SK-N-SH (cell line): Measurements from ENCODE around the gene NOXRED1. TPM values are rescaled to one million over a fixed set of nuclear protein-coding genes. Genes with fewer than 3 reads are reported as not detected.

Experiments used
- CTCF ChIA-PET: fragments of 300-600, 350-600 bp; formaldehyde crosslinking; extraction: SDS; loops from one replicate; lab custom pipeline; 2021; lab: Yijun Ruan, JAX
- POLR2A ChIA-PET: fragments of 350-600 bp; sonication (Branson Sonifier 250); formaldehyde crosslinking; extraction: SDS; loops from one replicate; lab custom pipeline; 2020; ENCODE audit warnings: antibody characterized with exemption, inconsistent platforms; lab: Yijun Ruan, JAX
- DNase-seq: peaks from one replicate; pipeline ENCODE4 v3.0.0; 2012
- H2AFZ ChIP-seq: fragments of 200-600 bp; sonication (generic); 2 replicates; pipeline ENCODE4 v1.8.1; 2016; ENCODE audit warnings: antibody characterized with exemption, mild to moderate bottlenecking, low read depth
- H3F3A ChIP-seq: fragments of 200-600 bp; sonication (generic); replicated peaks from 2 replicates; pipeline ENCODE3; 2016; ENCODE audit warnings: antibody characterized with exemption, mild to moderate bottlenecking; ENCODE audit not compliant: insufficient read depth
- H3K27ac ChIP-seq, 2 experiments: fragments of 200-500 bp in 1 of 2; fragments of 200-600 bp in 1 of 2; sonication (Bioruptor generic) in 1 of 2; sonication (generic), shearing (Covaris generic) in 1 of 2; 2 replicates each; pipeline versions ENCODE4 v1.5.1 to v1.6.1; 2014 to 2016; ENCODE audit warnings: low read depth in 2 of 2, inconsistent platforms in 1 of 2, low read length in 1 of 2, mild to moderate bottlenecking in 1 of 2, mixed read lengths in 1 of 2
- H3K27me3 ChIP-seq: fragments of 200-600 bp; sonication (generic), shearing (Covaris generic); 2 replicates; pipeline ENCODE4 v1.6.1; 2016; ENCODE audit warnings: mixed run types; ENCODE audit not compliant: insufficient read depth
- H3K36me3 ChIP-seq, 2 experiments: fragments of 200-500 bp in 1 of 2; fragments of 200-600 bp in 1 of 2; sonication (Bioruptor generic) in 1 of 2; sonication (generic) in 1 of 2; replicated peaks in 1 of 2; 2 replicates each; pipeline versions ENCODE3 to v1.5.1; 2014 to 2016; ENCODE audit warnings: low read length in 1 of 2, mild to moderate bottlenecking in 1 of 2; ENCODE audit not compliant: insufficient read depth in 2 of 2, control insufficient read depth in 1 of 2
- H3K4me1 ChIP-seq, 2 experiments: fragments of 200-500 bp in 1 of 2; fragments of 200-600 bp in 1 of 2; sonication (Bioruptor generic) in 1 of 2; sonication (generic), shearing (Covaris generic) in 1 of 2; 2 replicates each; pipeline versions ENCODE4 v1.5.1 to v1.6.1; 2014 to 2016; ENCODE audit warnings: low read depth in 1 of 2, low read length in 1 of 2, mixed run types in 1 of 2; ENCODE audit not compliant: insufficient read depth in 2 of 2, control insufficient read depth in 1 of 2
- H3K4me2 ChIP-seq: fragments of 200-600 bp; sonication (generic), shearing (Covaris generic); 2 replicates; pipeline ENCODE4 v1.6.1; 2017; ENCODE audit warnings: mixed run types
- H3K4me3 ChIP-seq, 2 experiments: fragments of 200-500 bp in 1 of 2; fragments of 200-600 bp in 1 of 2; sonication (Bioruptor generic) in 1 of 2; sonication (generic), shearing (Covaris generic) in 1 of 2; 2 replicates each; pipeline versions ENCODE4 v1.5.1 to v1.8.1; 2014 to 2016; ENCODE audit warnings: low read depth in 2 of 2, inconsistent platforms in 1 of 2, low read length in 1 of 2, mild to moderate bottlenecking in 1 of 2, mixed read lengths in 1 of 2, moderate library complexity in 1 of 2
- H3K79me2 ChIP-seq: fragments of 200-600 bp; sonication (generic); 2 replicates; pipeline ENCODE4 v1.8.1; 2017; ENCODE audit warnings: mild to moderate bottlenecking; ENCODE audit not compliant: insufficient read depth
- H3K9ac ChIP-seq: fragments of 200-600 bp; sonication (generic); 2 replicates; pipeline ENCODE4 v1.6.1; 2017; ENCODE audit warnings: mixed run types
- H3K9me2 ChIP-seq: fragments of 200-600 bp; sonication (generic); 2 replicates; pipeline ENCODE4 v1.6.1; 2017; ENCODE audit warnings: mixed run types
- H3K9me3 ChIP-seq: fragments of 200-600 bp; sonication (generic); 2 replicates; pipeline ENCODE4 v1.6.1; 2017; ENCODE audit warnings: mixed run types, mild to moderate bottlenecking, moderate library complexity
- H4K20me1 ChIP-seq: fragments of 200-600 bp; sonication (generic); 2 replicates; pipeline ENCODE4 v1.6.1; 2017; ENCODE audit warnings: mild to moderate bottlenecking, mixed run types; ENCODE audit not compliant: insufficient read depth
- CTCF ChIP-seq: fragments of 200-600 bp; sonication (generic); IDR thresholded peaks from 2 replicates; pipeline ENCODE4 v1.6.1; 2017; ENCODE audit warnings: antibody characterized with exemption, mild to moderate bottlenecking, moderate library complexity
- FOSL2 ChIP-seq: IDR thresholded peaks from 2 replicates; pipeline ENCODE4 v1.4.0; 2012; ENCODE audit warnings: low read depth, mild to moderate bottlenecking, moderate library complexity, borderline replicate concordance
- JUND ChIP-seq: IDR thresholded peaks from 2 replicates; pipeline ENCODE4 v1.4.0; 2012
- NFIC ChIP-seq: IDR thresholded peaks from 2 replicates; pipeline ENCODE4 v1.4.0; 2012; ENCODE audit warnings: borderline replicate concordance
- NRF1 ChIP-seq: IDR thresholded peaks from 2 replicates; pipeline ENCODE4 v1.6.1; 2012; ENCODE audit warnings: low read depth, mild to moderate bottlenecking, low read length
- POLR2AphosphoS5 ChIP-seq: IDR thresholded peaks from 2 replicates; pipeline ENCODE4 v1.6.1; 2012; ENCODE audit warnings: low read depth, low read length
- RXRA ChIP-seq: IDR thresholded peaks from 2 replicates; pipeline ENCODE4 v1.4.0; 2012; ENCODE audit warnings: low read depth, mild to moderate bottlenecking, borderline replicate concordance
- SIN3A ChIP-seq: IDR thresholded peaks from 2 replicates; pipeline ENCODE4 v1.6.1; 2012; ENCODE audit warnings: low read depth, mild to moderate bottlenecking, low read length, moderate library complexity, borderline replicate concordance
- SMC3 ChIP-seq: IDR thresholded peaks from 2 replicates; pipeline ENCODE4 v1.6.1; 2012; ENCODE audit warnings: low read depth, low read length, improper control_type of control experiment
- TAF1 ChIP-seq: IDR thresholded peaks from 2 replicates; pipeline ENCODE4 v1.6.1; 2012; ENCODE audit warnings: low read depth, mild to moderate bottlenecking, low read length, moderate library complexity, borderline replicate concordance
- TEAD4 ChIP-seq: IDR thresholded peaks from 2 replicates; pipeline ENCODE4 v1.4.0; 2012; ENCODE audit warnings: mild to moderate bottlenecking, borderline replicate concordance; ENCODE audit not compliant: insufficient read depth
- YY1 ChIP-seq: IDR thresholded peaks from 2 replicates; pipeline ENCODE4 v1.4.0; 2012; ENCODE audit warnings: low read depth, mild to moderate bottlenecking
- ZBTB33 ChIP-seq: IDR thresholded peaks from 2 replicates; pipeline ENCODE4 v1.4.0; 2012; ENCODE audit warnings: low read depth, borderline replicate concordance
- WGBS: methylation state at CpG from one replicate; pipeline ENCODE4 v1.1.6; 2017; ENCODE audit warnings: low lambda C conversion rate; 5-methylcytosine and 5-hydroxymethylcytosine counted together
- polyA plus RNA-seq, 3 experiments: library from polyadenylated mRNA; depleted of rRNA; stranded (reverse); fragments of >200 nt; gene quantifications; 2 replicates each; pipeline ENCODE4 v1.2.3, GENCODE V29; 2012

The NOXRED1 gene
- polyA plus RNA-seq, 1 of the 3 experiments (the other 2 are of a cell fraction): 0.21 TPM

- TF ChIP-seq YY1 (peak; percentile 51; the same call in 1 of the 2 replicates), JUND (no peak), TAF1 (peak; percentile 82), ZBTB33 (peak; percentile 99), RXRA (no peak), POLR2AphosphoS5 (peak; percentile 92), TEAD4 (no peak), FOSL2 (no peak), NRF1 (no peak), SIN3A (peak; percentile 73)
Measured at GRCh38 chr14:77457522-77458248, 34.4 kb upstream of the NOXRED1 start, which contains the start of the genes AHSA1 and VIPAS39 (continued).

GRCh38 chr14:77457115-77457521 is 33.8 kb upstream of the NOXRED1 start:
- Histone ChIP-seq H3K9me2 (no peaks in the 10 kb centered on the region), H3K9ac (peak overlapping the region; percentile 88), H4K20me1 (peaks cover 13% of the 10 kb centered on the region), H2AFZ (peak overlapping the region; percentile 62), H3K4me2 (peak overlapping the region; percentile 81), H3K4me1 (peaks cover 12% of the 10 kb centered on the region in 2 experiments; a peak in 3 of 4 replicates), H3K36me3 (peaks cover 28 to 36% of the 10 kb centered on the region in 2 experiments), H3K27ac (peak overlapping the region; percentile 92 to 93)
- peak; percentile 46 for DNase-seq
- TF ChIP-seq CTCF (peak; percentile 12; the same call in 1 of the 2 replicates), SMC3 (no peak), RXRA (no peak), NFIC (no peak; the same call in 1 of the 2 replicates)
- TF ChIP-seq, all 33 proteins: peak for 1
- WGBS: under 1% methylated on average over 17 of the region's 18 CpGs
- ChIA-PET POLR2A (interaction anchor here (0.8 to 1.0 kb wide), 3 partner anchors 67 to 136 kb away, joined by 4 to 7 read pairs (median 6); partner anchors contain the start of genes GSTZ1, POMT2, SAMD15 and TMED8), CTCF (interaction anchor here (1.0 kb wide), 1 partner anchor 31 kb away, joined by 3 read pairs; no protein-coding TSS in a partner anchor)
- Histone ChIP-seq H3K4me3 (peak overlapping the region; percentile 96 to 99), H3K27me3 (no peaks in the 10 kb centered on the region), H3K79me2 (peaks cover 75% of the 10 kb centered on the region), H3F3A (peaks cover 4% of the 10 kb centered on the region), H3K9me3 (no peaks in the 10 kb centered on the region)
